H54 (cell line): ENCODE results near the gene SLC38A1.

Source experiments
- DNase-seq: peaks from one replicate; pipeline ENCODE4 v3.0.0; 2011; ENCODE audit warnings: low spot score, mixed read lengths; ENCODE audit not compliant: insufficient read length
- FAIRE-seq: peaks from 3 replicates; lab custom pipeline; 2011; peaks lifted over from hg19 to GRCh38; lab: Jason Lieb, UNC
- POLR2A ChIP-seq: IDR thresholded peaks from 2 replicates; pipeline ENCODE4 v1.6.1; 2011; ENCODE audit warnings: low read depth, mild to moderate bottlenecking, low read length

SLC38A1 gene

GRCh38 chr12:46269429-46270241 is 792 bp upstream of the SLC38A1 start:
- no peak for DNase-seq
- no peak for TF ChIP-seq POLR2A
- FAIRE-seq: no peak

- DNase-seq (no peak), FAIRE-seq (no peak)
- no peak for TF ChIP-seq POLR2A
These were observed 839 bp downstream of the SLC38A1 start for GRCh38 chr12:46267825-46268582.

- DNase-seq: no peak
- no peak for TF ChIP-seq POLR2A
These were observed 1.3 kb downstream of the SLC38A1 start for GRCh38 chr12:46267575-46267824.

DNA sequence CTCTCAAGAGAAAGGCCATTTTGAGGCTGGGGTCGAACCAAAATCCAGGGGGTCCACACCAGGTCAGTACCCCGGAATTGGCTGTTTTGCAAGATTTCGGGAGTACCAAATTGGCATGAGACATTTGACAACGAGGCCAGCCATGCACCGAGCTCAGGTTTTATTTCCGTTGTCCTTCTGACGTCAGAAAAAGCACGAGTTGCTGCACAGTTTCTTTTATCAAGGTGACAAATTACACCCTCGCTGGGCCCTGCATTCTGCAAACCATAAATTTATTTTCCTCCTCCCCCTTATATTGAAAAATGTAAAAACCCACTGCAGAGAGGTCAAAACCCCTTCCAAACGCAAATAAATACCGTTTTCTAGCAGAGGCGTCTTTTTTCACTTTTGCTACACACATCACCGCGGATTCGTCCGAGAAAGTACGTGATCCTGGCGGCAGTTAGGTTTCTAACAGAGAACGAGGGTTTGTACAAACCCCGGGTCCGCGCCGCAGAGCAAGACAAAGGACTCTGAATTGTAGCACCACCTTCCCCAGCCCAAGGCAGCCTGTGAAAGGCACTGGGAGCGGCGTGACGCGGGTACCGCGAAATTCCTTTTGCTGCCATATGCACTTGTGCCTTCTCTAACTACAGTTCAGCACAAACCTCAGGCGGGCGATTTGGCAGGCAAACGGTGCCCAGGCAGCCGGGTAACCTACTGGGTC is 1.8 kb downstream of the SLC38A1 start:
- FAIRE-seq (no peak), DNase-seq (no peak)
- no peak for TF ChIP-seq POLR2A

More at GRCh38 chr12:46267575-46267824, 1.3 kb downstream of the SLC38A1 start:
- no peak for FAIRE-seq

- no peak for DNase-seq
- no peak for TF ChIP-seq POLR2A
- FAIRE-seq: peak; percentile 15
These were observed 2.5 kb downstream of the SLC38A1 start for GRCh38 chr12:46266382-46266791.

DNA sequence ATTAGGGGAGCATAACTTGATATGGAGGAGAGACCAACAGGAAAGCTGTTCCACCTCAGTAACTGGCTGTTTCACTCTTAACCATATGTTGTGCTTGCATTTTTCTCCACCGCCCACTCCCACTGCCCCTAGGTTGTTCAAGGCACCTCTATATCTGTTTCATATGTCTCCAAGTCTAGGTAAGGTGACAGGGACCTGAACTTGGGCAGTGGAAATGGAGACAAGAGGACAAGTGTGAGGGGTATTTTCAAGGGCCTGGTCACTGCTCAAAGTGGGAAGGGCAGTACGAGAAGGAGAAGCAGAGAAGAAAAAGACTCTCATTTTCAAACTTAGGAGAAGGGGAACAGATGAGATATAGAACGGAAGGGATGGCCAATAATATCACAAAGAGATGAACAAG is 3.1 kb downstream of the SLC38A1 start:
- TF ChIP-seq POLR2A: no peak
- no peak for FAIRE-seq
- DNase-seq: no peak

GRCh38 chr12:46265102-46265501 is 3.7 kb downstream of the SLC38A1 start:
- no peak for DNase-seq
- TF ChIP-seq POLR2A: no peak
- FAIRE-seq: no peak

- DNase-seq: no peak
- FAIRE-seq: no peak
- TF ChIP-seq POLR2A: no peak
These were observed 4.8 kb downstream of the SLC38A1 start for GRCh38 chr12:46264057-46264456.

- DNase-seq (no peak), FAIRE-seq (no peak)
- TF ChIP-seq POLR2A: no peak
These were observed 5.5 kb downstream of the SLC38A1 start for GRCh38 chr12:46263140-46264016.

DNA sequence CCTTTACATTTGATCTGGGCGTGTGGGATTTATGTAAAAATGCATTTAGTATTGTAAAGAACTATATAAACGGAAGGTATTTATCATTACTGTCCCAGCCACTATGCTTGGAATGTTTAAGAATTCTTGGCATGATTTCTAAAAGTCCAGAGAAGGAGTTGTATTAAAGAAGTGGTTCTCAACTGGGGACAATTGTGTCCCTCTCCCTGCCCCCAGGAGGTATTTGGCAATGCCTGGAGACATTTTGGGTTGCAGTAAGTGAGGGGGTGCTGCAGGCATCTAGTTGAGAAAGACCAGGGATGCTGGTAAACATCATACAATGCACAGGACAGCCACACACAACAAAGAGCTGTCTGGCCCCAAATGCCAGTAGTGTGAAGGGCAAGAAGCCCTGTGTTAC is 7.2 kb downstream of the SLC38A1 start:
- DNase-seq (no peak), FAIRE-seq (no peak)
- TF ChIP-seq POLR2A: no peak

- DNase-seq (no peak), FAIRE-seq (peak; percentile 36)
- TF ChIP-seq POLR2A: no peak
These were observed 7.8 kb downstream of the SLC38A1 start for GRCh38 chr12:46260913-46261476.

DNA sequence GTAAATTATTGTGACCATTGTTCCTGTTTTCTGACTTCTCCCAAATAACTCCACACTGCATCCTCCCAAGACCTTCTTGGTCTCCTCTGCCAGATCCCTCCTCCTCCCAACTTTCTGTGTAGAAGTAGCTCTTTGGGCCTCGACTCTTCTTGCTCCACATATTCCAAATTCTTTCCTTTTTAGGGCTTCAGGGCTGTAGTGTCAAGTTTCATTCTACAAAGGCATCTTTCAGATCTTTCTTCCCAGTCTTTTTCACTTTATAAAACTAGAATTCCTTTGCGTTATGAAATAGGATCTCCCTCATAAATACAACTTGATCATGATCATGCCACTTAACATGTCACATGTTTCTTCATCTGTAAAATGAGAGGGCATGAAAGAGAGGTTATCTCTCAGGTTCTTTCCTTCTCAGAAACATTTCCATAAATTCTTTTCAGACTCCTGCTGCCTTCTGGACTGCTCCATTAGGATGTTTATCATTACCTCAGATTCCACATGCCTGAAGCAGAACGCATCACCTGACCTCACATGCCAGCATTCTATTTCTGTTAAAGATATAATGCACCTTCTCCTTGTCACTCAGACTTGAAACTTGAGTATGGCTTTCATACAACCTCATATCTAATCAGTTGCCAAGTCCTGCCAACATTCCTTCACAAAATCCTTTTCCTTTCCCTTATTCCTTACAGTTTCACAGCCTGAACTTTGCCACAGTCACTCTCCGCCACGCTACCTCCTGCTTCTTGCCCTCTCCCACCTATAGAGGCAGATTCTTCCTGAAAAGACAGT is 8.5 kb downstream of the SLC38A1 start:
- TF ChIP-seq POLR2A: no peak
- FAIRE-seq (no peak), DNase-seq (no peak)
